Astrocyte (in vitro differentiated cells and primary cell): ENCODE data around the gene ZSWIM7. TPM values are rescaled to one million over a fixed set of nuclear protein-coding genes. Genes with fewer than 3 reads are reported as not detected.

Experiments used
- DNase-seq: peaks from one replicate; pipeline ENCODE4 v3.0.0-alpha.2; 2010; ENCODE audit warnings: low read depth
- FAIRE-seq: peaks from 2 replicates; lab custom pipeline; 2011; peaks lifted over from hg19 to GRCh38; lab: Jason Lieb, UNC
- H2AFZ ChIP-seq: 2 replicates; pipeline ENCODE4 v1.6.0; 2012; ENCODE audit warnings: low read depth, low read length, inconsistent platforms
- H3K27ac ChIP-seq: 2 replicates; pipeline ENCODE4 v1.5.1; 2011; ENCODE audit warnings: low read depth, low read length, inconsistent platforms
- H3K27me3 ChIP-seq: 2 replicates; pipeline ENCODE4 v1.6.0; 2011; ENCODE audit warnings: low read length, inconsistent platforms; ENCODE audit not compliant: insufficient read depth
- H3K36me3 ChIP-seq: 2 replicates; pipeline ENCODE4 v1.5.1; 2011; ENCODE audit warnings: low read length, inconsistent platforms; ENCODE audit not compliant: insufficient read depth
- H3K4me1 ChIP-seq: 2 replicates; pipeline ENCODE4 v1.5.1; 2011; ENCODE audit warnings: low read length, inconsistent platforms; ENCODE audit not compliant: insufficient read depth
- H3K4me2 ChIP-seq: 2 replicates; pipeline ENCODE4 v1.6.0; 2012; ENCODE audit warnings: low read length, inconsistent platforms
- H3K4me3 ChIP-seq: 2 replicates; pipeline ENCODE4 v1.5.1; 2011; ENCODE audit warnings: low read depth, mild to moderate bottlenecking, low read length, inconsistent platforms; ENCODE audit not compliant: insufficient read depth
- H3K79me2 ChIP-seq: 2 replicates; pipeline ENCODE4 v1.6.0; 2012; ENCODE audit warnings: mild to moderate bottlenecking, low read length, inconsistent platforms; ENCODE audit not compliant: insufficient read depth
- H3K9ac ChIP-seq: 2 replicates; pipeline ENCODE4 v1.6.0; 2012; ENCODE audit warnings: mild to moderate bottlenecking, low read length, inconsistent platforms
- H3K9me3 ChIP-seq: 2 replicates; pipeline ENCODE4 v1.5.1; 2012; ENCODE audit warnings: low read depth, mild to moderate bottlenecking, low read length, inconsistent platforms; ENCODE audit not compliant: insufficient read depth
- H4K20me1 ChIP-seq: 2 replicates; pipeline ENCODE4 v1.6.0; 2012; ENCODE audit warnings: low read length, inconsistent platforms; ENCODE audit not compliant: insufficient read depth
- H3K27ac Mint-ChIP-seq: one replicate; pipeline ENCODE4 v1.8.0; 2021; ENCODE audit warnings: mild to moderate bottlenecking, mixed read lengths; ENCODE audit not compliant: unreplicated experiment
- H3K27me3 Mint-ChIP-seq: one replicate; pipeline ENCODE4 v1.8.0; 2021; ENCODE audit warnings: low read depth, mixed read lengths; ENCODE audit not compliant: unreplicated experiment
- H3K36me3 Mint-ChIP-seq: one replicate; pipeline ENCODE4 v1.8.0; 2021; ENCODE audit warnings: low read depth, mixed read lengths; ENCODE audit not compliant: unreplicated experiment
- H3K4me1 Mint-ChIP-seq: one replicate; pipeline ENCODE4 v1.8.0; 2021; ENCODE audit warnings: low read depth, mixed read lengths; ENCODE audit not compliant: unreplicated experiment
- H3K4me3 Mint-ChIP-seq: one replicate; pipeline ENCODE4 v1.8.0; 2021; ENCODE audit warnings: mild to moderate bottlenecking, moderate library complexity, mixed read lengths; ENCODE audit not compliant: unreplicated experiment
- H3K9me3 Mint-ChIP-seq: one replicate; pipeline ENCODE4 v1.8.0; 2021; ENCODE audit warnings: mild to moderate bottlenecking, mixed read lengths; ENCODE audit not compliant: unreplicated experiment
- CTCF ChIP-seq: IDR thresholded peaks from 2 replicates; pipeline ENCODE4 v1.5.1; 2011; ENCODE audit warnings: low read depth, mild to moderate bottlenecking, inconsistent platforms, low read length, moderate library complexity; ENCODE audit not compliant: insufficient read depth
- EZH2 ChIP-seq: IDR thresholded peaks from 2 replicates; pipeline ENCODE4 v1.6.1; 2012; ENCODE audit warnings: mild to moderate bottlenecking, low read length, inconsistent platforms; ENCODE audit not compliant: insufficient read depth
- total RNA-seq: library from RNA; stranded (reverse); gene quantifications from 2 replicates; pipeline ENCODE4 v1.2.1, GENCODE V29; 2021

The ZSWIM7 gene
- total RNA-seq, 1 donor from 2014 or later = 21.5 TPM

GRCh38 chr17:15999974-16000827, 697 bp upstream of the ZSWIM7 start:
- Histone ChIP-seq H3K4me1 (peaks cover 16% of the 10 kb centered on the region), H3K9me3 (no peaks in the 10 kb centered on the region), H2AFZ (no peak overlapping the region), H3K9ac (peak overlapping the region; percentile 96), H3K36me3 (peaks cover 35% of the 10 kb centered on the region), H3K27ac (peak overlapping the region; percentile 96), H4K20me1 (peaks cover 30% of the 10 kb centered on the region), H3K4me3 (peak overlapping the region; percentile 85), H3K79me2 (peaks cover 46% of the 10 kb centered on the region), H3K27me3 (no peaks in the 10 kb centered on the region), H3K4me2 (peak overlapping the region; percentile 91)
- H3K27me3 Mint-ChIP-seq = no peaks in the 10 kb centered on the region
- TF ChIP-seq CTCF = no peak
- no peak for TF ChIP-seq EZH2
- no peaks in the 10 kb centered on the region for H3K9me3 Mint-ChIP-seq
- H3K36me3 Mint-ChIP-seq = peaks cover 32% of the 10 kb centered on the region
- peak overlapping the region; percentile 67 for H3K27ac Mint-ChIP-seq
- FAIRE-seq = no peak
- H3K4me1 Mint-ChIP-seq = peaks cover 9% of the 10 kb centered on the region
- peak; percentile 30 for DNase-seq
- H3K4me3 Mint-ChIP-seq = peak overlapping the region; percentile 94

- TF ChIP-seq CTCF (no peak), EZH2 (no peak)
- Mint-ChIP-seq H3K4me3 (peak overlapping the region; percentile 93), H3K36me3 (peaks cover 14% of the 10 kb centered on the region), H3K4me1 (peaks cover 9% of the 10 kb centered on the region), H3K27me3 (no peaks in the 10 kb centered on the region), H3K27ac (no peak overlapping the region), H3K9me3 (no peaks in the 10 kb centered on the region)
- H3K9me3 ChIP-seq = no peaks in the 10 kb centered on the region
- peaks cover 46% of the 10 kb centered on the region for H3K79me2 ChIP-seq
- FAIRE-seq (no peak), DNase-seq (no peak)
- peaks cover 16% of the 10 kb centered on the region for H3K36me3 ChIP-seq
- H3K9ac ChIP-seq = peak overlapping the region; percentile 51
- peaks cover 16% of the 10 kb centered on the region for H3K4me1 ChIP-seq
- H2AFZ ChIP-seq = no peak overlapping the region
- peak overlapping the region; percentile 91 for H3K4me2 ChIP-seq
- no peaks in the 10 kb centered on the region for H3K27me3 ChIP-seq
- H4K20me1 ChIP-seq = peaks cover 26% of the 10 kb centered on the region
- H3K4me3 ChIP-seq = no peak overlapping the region
- H3K27ac ChIP-seq = no peak overlapping the region
Observed at GRCh38 chr17:15998031-15998562, 1.4 kb downstream of the ZSWIM7 start.
